IPS-15b (cell line): ENCODE data around the gene KIAA1958.

Experiments used
- H3K27me3 ChIP-seq: one replicate; pipeline ENCODE4 v1.6.1; 2013; ENCODE audit warnings: low read length; ENCODE audit not compliant: control insufficient read depth, insufficient read depth
- H3K36me3 ChIP-seq: one replicate; pipeline ENCODE4 v1.6.1; 2013; ENCODE audit warnings: low read length; ENCODE audit not compliant: control insufficient read depth, insufficient read depth
- H3K4me1 ChIP-seq: one replicate; pipeline ENCODE4 v1.6.1; 2013; ENCODE audit warnings: mild to moderate bottlenecking, low read length; ENCODE audit not compliant: control insufficient read depth, insufficient read depth
- H3K4me3 ChIP-seq: one replicate; pipeline ENCODE4 v1.5.1; 2013; ENCODE audit warnings: low read depth, low read length
- H3K9ac ChIP-seq: one replicate; pipeline ENCODE4 v1.6.1; 2013; ENCODE audit warnings: low read depth, mild to moderate bottlenecking, low read length
- H3K9me3 ChIP-seq: one replicate; pipeline ENCODE4 v1.6.1; 2013; ENCODE audit warnings: mild to moderate bottlenecking, low read length; ENCODE audit not compliant: control insufficient read depth, insufficient read depth

KIAA1958 gene

GRCh38 chr9:112618385-112619009 is 131.9 kb downstream of the KIAA1958 start:
- Histone ChIP-seq H3K4me3 (no peak overlapping the region), H3K9me3 (no peaks in the 10 kb centered on the region), H3K4me1 (peaks cover 11% of the 10 kb centered on the region), H3K9ac (no peak overlapping the region), H3K27me3 (no peaks in the 10 kb centered on the region), H3K36me3 (peaks cover 4% of the 10 kb centered on the region)

GRCh38 chr9:112620388-112620787 is 133.8 kb downstream of the KIAA1958 start:
- Histone ChIP-seq H3K4me1 (peaks cover 11% of the 10 kb centered on the region), H3K9ac (no peak overlapping the region), H3K36me3 (peaks cover 4% of the 10 kb centered on the region), H3K27me3 (no peaks in the 10 kb centered on the region), H3K4me3 (no peak overlapping the region), H3K9me3 (no peaks in the 10 kb centered on the region)

- Histone ChIP-seq H3K4me3 (no peak overlapping the region), H3K4me1 (peaks cover 13% of the 10 kb centered on the region), H3K36me3 (peaks cover 4% of the 10 kb centered on the region), H3K27me3 (no peaks in the 10 kb centered on the region), H3K9me3 (no peaks in the 10 kb centered on the region), H3K9ac (no peak overlapping the region)
Measured at GRCh38 chr9:112621018-112621655, 134.5 kb downstream of the KIAA1958 start.

GRCh38 chr9:112623198-112623597 is 136.6 kb downstream of the KIAA1958 start:
- H3K27me3 ChIP-seq, result no peaks in the 10 kb centered on the region
- H3K9ac ChIP-seq, result no peak overlapping the region
- H3K36me3 ChIP-seq, result peaks cover 4% of the 10 kb centered on the region
- H3K4me3 ChIP-seq, result no peak overlapping the region
- H3K9me3 ChIP-seq, result no peaks in the 10 kb centered on the region
- H3K4me1 ChIP-seq, result peaks cover 3% of the 10 kb centered on the region

- no peaks in the 10 kb centered on the region for H3K36me3 ChIP-seq
- H3K4me1 ChIP-seq, result peaks cover 2% of the 10 kb centered on the region
- H3K9me3 ChIP-seq, result no peaks in the 10 kb centered on the region
- H3K4me3 ChIP-seq, result no peak overlapping the region
- H3K27me3 ChIP-seq, result no peaks in the 10 kb centered on the region
- no peak overlapping the region for H3K9ac ChIP-seq
Measured at GRCh38 chr9:112624711-112625707, 138.4 kb downstream of the KIAA1958 start.

- Histone ChIP-seq H3K36me3 (no peaks in the 10 kb centered on the region), H3K4me3 (no peak overlapping the region), H3K4me1 (peaks cover 2% of the 10 kb centered on the region), H3K27me3 (no peaks in the 10 kb centered on the region), H3K9me3 (no peaks in the 10 kb centered on the region), H3K9ac (no peak overlapping the region)
Measured at GRCh38 chr9:112629671-112630485, 143.3 kb downstream of the KIAA1958 start.

GRCh38 chr9:112631313-112632070 is 144.9 kb downstream of the KIAA1958 start:
- Histone ChIP-seq H3K4me1 (no peaks in the 10 kb centered on the region), H3K9ac (no peak overlapping the region), H3K27me3 (no peaks in the 10 kb centered on the region), H3K36me3 (no peaks in the 10 kb centered on the region), H3K4me3 (no peak overlapping the region), H3K9me3 (no peaks in the 10 kb centered on the region)

GRCh38 chr9:112640311-112640710 is 153.7 kb downstream of the KIAA1958 start:
- H3K4me3 ChIP-seq, result no peak overlapping the region
- H3K4me1 ChIP-seq, result no peaks in the 10 kb centered on the region
- no peaks in the 10 kb centered on the region for H3K9me3 ChIP-seq
- no peak overlapping the region for H3K9ac ChIP-seq
- no peaks in the 10 kb centered on the region for H3K36me3 ChIP-seq
- no peaks in the 10 kb centered on the region for H3K27me3 ChIP-seq

- H3K36me3 ChIP-seq, result no peaks in the 10 kb centered on the region
- no peaks in the 10 kb centered on the region for H3K27me3 ChIP-seq
- H3K9ac ChIP-seq, result no peak overlapping the region
- H3K9me3 ChIP-seq, result no peaks in the 10 kb centered on the region
- no peaks in the 10 kb centered on the region for H3K4me1 ChIP-seq
- H3K4me3 ChIP-seq, result no peak overlapping the region
Measured at GRCh38 chr9:112642126-112642525, 155.5 kb downstream of the KIAA1958 start.

GRCh38 chr9:112647596-112647995 is 161.0 kb downstream of the KIAA1958 start:
- no peaks in the 10 kb centered on the region for H3K9me3 ChIP-seq
- H3K27me3 ChIP-seq, result no peaks in the 10 kb centered on the region
- H3K9ac ChIP-seq, result no peak overlapping the region
- H3K4me3 ChIP-seq, result no peak overlapping the region
- H3K4me1 ChIP-seq, result no peaks in the 10 kb centered on the region
- no peaks in the 10 kb centered on the region for H3K36me3 ChIP-seq
